Measurements from ENCODE around the gene KLF9.

DNA sequence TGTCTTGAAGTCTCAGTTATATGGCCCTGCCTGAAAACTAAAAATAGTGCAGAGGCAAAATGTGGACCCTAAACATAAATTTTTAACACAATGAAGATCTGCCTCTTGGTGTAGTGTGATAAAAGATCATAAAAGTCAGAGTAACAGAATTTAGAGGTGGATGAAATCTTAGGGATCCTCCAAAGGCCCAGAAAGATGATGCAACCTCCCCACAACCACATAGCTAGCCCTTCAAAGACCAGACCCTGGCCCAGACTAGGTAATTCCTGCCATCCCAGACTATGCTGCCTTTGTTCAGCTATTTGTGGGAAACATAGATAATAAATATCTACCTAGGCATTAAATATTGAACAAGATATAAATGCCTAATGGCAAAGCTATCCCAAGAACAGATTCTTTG, 15.3 kb downstream of the KLF9 start:
- TF ChIP-seq, protein P1, sequence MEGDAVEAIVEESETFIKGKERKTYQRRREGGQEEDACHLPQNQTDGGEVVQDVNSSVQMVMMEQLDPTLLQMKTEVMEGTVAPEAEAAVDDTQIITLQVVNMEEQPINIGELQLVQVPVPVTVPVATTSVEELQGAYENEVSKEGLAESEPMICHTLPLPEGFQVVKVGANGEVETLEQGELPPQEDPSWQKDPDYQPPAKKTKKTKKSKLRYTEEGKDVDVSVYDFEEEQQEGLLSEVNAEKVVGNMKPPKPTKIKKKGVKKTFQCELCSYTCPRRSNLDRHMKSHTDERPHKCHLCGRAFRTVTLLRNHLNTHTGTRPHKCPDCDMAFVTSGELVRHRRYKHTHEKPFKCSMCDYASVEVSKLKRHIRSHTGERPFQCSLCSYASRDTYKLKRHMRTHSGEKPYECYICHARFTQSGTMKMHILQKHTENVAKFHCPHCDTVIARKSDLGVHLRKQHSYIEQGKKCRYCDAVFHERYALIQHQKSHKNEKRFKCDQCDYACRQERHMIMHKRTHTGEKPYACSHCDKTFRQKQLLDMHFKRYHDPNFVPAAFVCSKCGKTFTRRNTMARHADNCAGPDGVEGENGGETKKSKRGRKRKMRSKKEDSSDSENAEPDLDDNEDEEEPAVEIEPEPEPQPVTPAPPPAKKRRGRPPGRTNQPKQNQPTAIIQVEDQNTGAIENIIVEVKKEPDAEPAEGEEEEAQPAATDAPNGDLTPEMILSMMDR (IDR thresholded peaks at IDR 0.05), result no peak
- no peak for TF ChIP-seq POLR2A (IDR thresholded peaks at IDR 0.05)
